HG03045 (cell line): ENCODE measurements around the gene SHC2.

Experiments used
- ATAC-seq: cut with Tn5 transposase; IDR thresholded peaks from one replicate; pipeline ENCODE4 v1.9.1; 2021; ENCODE audit warnings: mild to moderate bottlenecking, moderate library complexity; ENCODE audit not compliant: unreplicated experiment

SHC2 gene

GRCh38 chr19:374886-375235 lies 86.0 kb downstream of the SHC2 start:
- ATAC-seq = no peak

- no peak for ATAC-seq
These were observed 86.5 kb downstream of the SHC2 start for GRCh38 chr19:374183-374885.

DNA sequence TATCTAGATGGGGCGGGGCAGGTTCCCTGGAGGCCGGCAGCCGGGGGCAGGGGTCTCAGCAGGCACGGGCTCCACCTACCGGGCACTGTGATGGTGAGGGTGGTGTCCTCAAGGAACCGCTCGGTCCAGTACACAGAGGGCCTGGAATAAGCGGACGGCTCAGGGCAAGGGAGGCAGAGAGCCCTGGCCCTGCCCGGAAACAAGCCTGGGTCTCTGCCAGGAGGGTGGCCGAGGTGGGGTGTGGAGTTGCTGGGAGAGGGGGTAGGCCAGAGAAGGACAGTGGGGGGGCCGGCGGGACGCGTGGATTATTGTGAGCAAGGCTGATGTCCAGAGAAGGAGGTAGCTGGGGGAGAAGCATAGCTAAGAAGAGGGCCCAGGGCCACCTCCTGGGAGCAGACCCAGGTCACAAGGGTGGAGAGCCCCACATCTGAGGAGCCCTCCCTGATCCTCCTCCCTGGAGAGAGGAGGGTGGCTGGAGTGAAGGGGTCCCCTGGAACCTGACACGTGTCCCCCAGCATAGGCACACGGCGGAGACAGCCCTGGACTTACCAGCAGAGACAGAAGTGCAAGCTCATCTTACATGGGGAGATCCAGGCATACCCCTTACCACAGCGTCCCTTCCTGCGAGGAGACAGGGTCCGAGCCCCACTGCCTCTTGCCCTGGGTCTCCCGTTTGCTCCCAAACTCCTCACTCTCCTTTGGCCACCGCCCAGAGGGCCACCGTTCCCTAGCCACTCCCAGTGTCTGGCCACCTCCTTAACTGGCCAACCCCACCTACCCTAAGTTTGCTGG lies 87.2 kb downstream of the SHC2 start:
- no peak for ATAC-seq

DNA sequence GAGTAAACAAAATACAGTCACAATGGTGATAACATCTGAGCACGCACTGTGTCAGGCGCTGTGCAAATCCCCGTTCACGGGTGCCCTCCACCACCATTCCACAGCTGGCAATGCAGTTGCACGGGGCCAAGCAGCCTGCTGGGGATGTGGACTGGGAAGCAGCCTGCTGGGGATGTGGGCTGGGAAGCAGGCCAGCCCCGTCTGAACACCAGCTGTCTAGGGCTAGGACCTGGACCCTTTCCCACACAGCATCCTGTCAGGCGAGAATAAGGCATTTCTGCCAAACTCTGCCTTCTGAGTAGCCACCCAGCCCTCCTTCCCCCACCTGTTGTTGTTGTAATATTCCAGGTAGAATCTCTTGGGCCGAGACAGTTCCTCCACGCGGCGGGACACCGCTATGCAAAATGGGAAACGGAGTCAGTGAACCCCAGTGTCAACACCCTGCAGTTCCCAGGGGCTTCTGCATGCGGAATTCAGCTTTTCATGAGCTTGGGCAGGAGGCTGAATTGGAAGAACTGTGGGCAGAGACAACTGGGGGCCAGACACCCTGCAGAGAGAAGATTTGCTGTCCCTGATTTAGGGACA lies 88.4 kb downstream of the SHC2 start:
- no peak for ATAC-seq

GRCh38 chr19:371501-372168 lies 89.2 kb downstream of the SHC2 start:
- ATAC-seq = no peak

- no peak for ATAC-seq
These were observed 90.0 kb downstream of the SHC2 start for GRCh38 chr19:370641-371330.

DNA sequence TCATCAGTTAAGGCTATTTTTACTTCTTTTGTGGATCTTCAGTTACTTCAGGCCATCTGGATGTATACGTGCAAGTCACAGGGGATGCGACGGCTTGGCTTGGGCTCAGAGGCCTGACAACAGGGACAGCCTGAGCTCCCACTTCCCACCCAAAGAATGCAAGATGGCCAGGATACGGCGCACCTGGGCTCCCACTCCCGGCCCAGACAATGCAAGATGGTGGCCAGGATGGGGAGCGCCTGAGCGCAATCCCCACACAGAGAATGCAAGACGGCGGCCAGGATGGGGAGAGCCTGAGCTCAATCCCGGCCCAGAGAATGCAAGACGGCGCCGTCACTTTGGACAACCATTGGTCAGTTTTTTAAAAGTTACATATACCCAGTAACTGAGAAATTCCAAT lies 91.0 kb downstream of the SHC2 start:
- no peak for ATAC-seq

DNA sequence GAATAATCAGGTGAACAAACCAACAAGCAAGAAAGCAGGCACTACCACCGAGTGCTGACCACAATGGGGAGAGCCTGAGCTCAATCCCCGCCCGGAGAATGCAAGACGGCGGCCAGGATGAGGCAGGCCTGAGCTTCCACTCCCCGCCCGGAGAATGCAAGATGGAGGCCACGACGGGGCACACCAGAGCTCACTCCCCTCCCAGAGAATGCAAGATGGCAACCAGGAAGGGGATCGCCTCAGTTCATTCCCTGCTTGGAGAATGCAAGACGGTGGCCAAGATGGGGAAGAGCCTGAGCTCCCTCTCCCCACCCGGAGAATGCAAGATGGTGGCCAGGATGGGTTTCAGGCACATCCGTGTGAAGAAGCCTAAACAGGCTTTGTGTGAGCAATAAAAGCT lies 91.6 kb downstream of the SHC2 start:
- ATAC-seq = no peak

- no peak for ATAC-seq
These were observed 92.2 kb downstream of the SHC2 start for GRCh38 chr19:368630-369024.

DNA sequence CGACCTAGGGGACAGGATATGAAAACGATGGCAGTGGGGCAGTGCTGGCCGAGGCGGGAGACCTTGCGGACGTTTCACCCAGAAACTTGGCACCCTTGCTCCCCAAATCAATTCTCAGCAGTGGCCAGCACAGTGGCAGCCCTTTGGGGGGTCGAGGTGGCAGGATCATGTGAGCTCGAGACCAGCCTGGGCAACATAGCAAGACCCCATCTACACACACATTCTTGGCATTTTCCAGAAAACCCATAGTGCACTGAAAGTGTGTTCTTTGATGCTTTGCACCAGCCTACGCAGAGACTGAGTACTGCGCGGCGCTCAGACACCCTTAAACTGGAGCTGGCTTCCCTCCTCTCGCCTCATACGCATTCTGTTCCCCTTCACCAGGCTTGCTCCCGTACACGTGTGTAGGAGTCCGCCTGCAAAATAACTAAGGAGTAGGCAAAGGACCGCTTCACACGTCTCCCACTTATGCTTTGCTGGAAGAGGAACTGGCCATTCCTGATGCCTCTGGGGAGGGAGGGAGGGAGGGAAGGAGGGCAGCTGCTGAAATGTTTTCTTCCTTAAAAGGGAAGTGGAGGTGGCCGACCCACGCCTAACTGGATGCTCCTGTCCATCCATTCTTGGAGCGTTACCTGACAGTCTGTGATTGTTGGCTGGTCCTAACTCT lies 92.7 kb downstream of the SHC2 start:
- no peak for ATAC-seq

- no peak for ATAC-seq
These were observed 93.3 kb downstream of the SHC2 start for GRCh38 chr19:367561-367960.

GRCh38 chr19:366951-367350 lies 93.9 kb downstream of the SHC2 start:
- no peak for ATAC-seq
